ENCODE results near the gene MRPS12. TPM values are rescaled to one million over a fixed set of nuclear protein-coding genes. Genes with fewer than 3 reads are reported as not detected.

The MRPS12 gene
- polyA plus RNA-seq, 4 donors, result 25.4 to 78.2 (median 70.1) TPM

GRCh38 chr19:38912600-38913514 is 17.9 kb upstream of the MRPS12 start:
- FAIRE-seq, result no peak
- Histone ChIP-seq H3K4me3 (ENCODE audit: low read depth in 1 of 3, low read length in 3 of 3) (no peak overlapping the region), H3K4me1 (ENCODE audit: control insufficient read depth in 3 of 3, insufficient read depth in 2 of 3, low read depth in 1 of 3, low read length in 2 of 3) (peaks cover 0 to 4% (median 0%) of the 10 kb centered on the region in 3 donors), H3K27me3 (ENCODE audit: control insufficient read depth in 3 of 3, insufficient read depth in 3 of 3, low read length in 3 of 3) (peaks cover 0 to 21% (median 0%) of the 10 kb centered on the region in 3 donors), H3K36me3 (ENCODE audit: control insufficient read depth in 3 of 3, insufficient read depth in 2 of 3, low read depth in 1 of 3, low read length in 3 of 3) (peaks cover 0 to 50% (median 2%) of the 10 kb centered on the region in 3 donors), H3K27ac (ENCODE audit: low read depth in 1 of 3, low read length in 2 of 3) (no peak overlapping the region), H3K9me3 (ENCODE audit: control insufficient read depth in 2 of 2, insufficient read depth in 1 of 2, low read depth in 1 of 2, low read length in 1 of 2) (no peaks in the 10 kb centered on the region)
- DNase-seq, result no peak
- 73 to 79% (median 76%) methylated on average over 12 of the region's 12 CpGs for WGBS, 3 donors

GRCh38 chr19:38913958-38914357 is 16.8 kb upstream of the MRPS12 start:
- Histone ChIP-seq H3K4me1 (ENCODE audit: control insufficient read depth in 3 of 3, insufficient read depth in 2 of 3, low read depth in 1 of 3, low read length in 2 of 3) (peaks cover 0 to 9% (median 0%) of the 10 kb centered on the region in 3 donors), H3K9me3 (ENCODE audit: control insufficient read depth in 2 of 2, insufficient read depth in 1 of 2, low read depth in 1 of 2, low read length in 1 of 2) (no peaks in the 10 kb centered on the region), H3K36me3 (ENCODE audit: control insufficient read depth in 3 of 3, insufficient read depth in 2 of 3, low read depth in 1 of 3, low read length in 3 of 3) (peaks cover 0 to 51% (median 0%) of the 10 kb centered on the region in 3 donors), H3K27me3 (ENCODE audit: control insufficient read depth in 3 of 3, insufficient read depth in 3 of 3, low read length in 3 of 3) (peaks cover 0 to 21% (median 0%) of the 10 kb centered on the region in 3 donors), H3K4me3 (ENCODE audit: low read depth in 1 of 3, low read length in 3 of 3) (no peak overlapping the region), H3K27ac (ENCODE audit: low read depth in 1 of 3, low read length in 2 of 3) (no peak overlapping the region)
- DNase-seq, result no peak
- WGBS, 3 donors, result 90 to 94% (median 93%) methylated on average over 8 of the region's 8 CpGs
- FAIRE-seq, result no peak

GRCh38 chr19:38915329-38916321 is 15.1 kb upstream of the MRPS12 start:
- Histone ChIP-seq H3K36me3 (ENCODE audit: control insufficient read depth in 3 of 3, insufficient read depth in 2 of 3, low read depth in 1 of 3, low read length in 3 of 3) (peaks cover 0 to 53% (median 2%) of the 10 kb centered on the region in 3 donors), H3K4me1 (ENCODE audit: control insufficient read depth in 3 of 3, insufficient read depth in 2 of 3, low read depth in 1 of 3, low read length in 2 of 3) (peaks cover 0 to 9% (median 0%) of the 10 kb centered on the region in 3 donors), H3K9me3 (ENCODE audit: control insufficient read depth in 2 of 2, insufficient read depth in 1 of 2, low read depth in 1 of 2, low read length in 1 of 2) (no peaks in the 10 kb centered on the region), H3K27me3 (ENCODE audit: control insufficient read depth in 3 of 3, insufficient read depth in 3 of 3, low read length in 3 of 3) (peaks cover 0 to 18% (median 0%) of the 10 kb centered on the region in 3 donors), H3K27ac (ENCODE audit: low read depth in 1 of 3, low read length in 2 of 3) (no peak overlapping the region), H3K4me3 (ENCODE audit: low read depth in 1 of 3, low read length in 3 of 3) (no peak overlapping the region)
- no peak for DNase-seq
- FAIRE-seq, result no peak
- whole genome bisulfite sequencing, 3 donors, result 91 to 94% (median 93%) methylated on average over 32 to 44 of the region's 44 CpGs

- no peak for FAIRE-seq
- 72 to 81% (median 75%) methylated on average over 9 of the region's 9 CpGs for WGBS, 3 donors
Observed at GRCh38 chr19:38917516-38917915, 13.2 kb upstream of the MRPS12 start.

GRCh38 chr19:38917921-38918491 is 12.7 kb upstream of the MRPS12 start:
- Histone ChIP-seq H3K27ac (ENCODE audit: low read depth in 1 of 3, low read length in 2 of 3) (no peak overlapping the region), H3K4me3 (ENCODE audit: low read depth in 1 of 3, low read length in 3 of 3) (no peak overlapping the region), H3K27me3 (ENCODE audit: control insufficient read depth in 3 of 3, insufficient read depth in 3 of 3, low read length in 3 of 3) (no peaks in the 10 kb centered on the region), H3K9me3 (ENCODE audit: control insufficient read depth in 2 of 2, insufficient read depth in 1 of 2, low read depth in 1 of 2, low read length in 1 of 2) (no peaks in the 10 kb centered on the region), H3K4me1 (ENCODE audit: control insufficient read depth in 3 of 3, insufficient read depth in 2 of 3, low read depth in 1 of 3, low read length in 2 of 3) (peaks cover 0 to 9% (median 0%) of the 10 kb centered on the region in 3 donors), H3K36me3 (ENCODE audit: control insufficient read depth in 3 of 3, insufficient read depth in 2 of 3, low read depth in 1 of 3, low read length in 3 of 3) (peaks cover 0 to 69% (median 2%) of the 10 kb centered on the region in 3 donors)
- FAIRE-seq, result no peak
- DNase-seq, result peak; percentile 37 to 61
- WGBS, 3 donors, result 30 to 66% (median 47%) methylated on average over 13 of the region's 13 CpGs

More at GRCh38 chr19:38917516-38917915, 13.2 kb upstream of the MRPS12 start:
- DNase-seq, result no peak
- Histone ChIP-seq H3K27ac (ENCODE audit: low read depth in 1 of 3, low read length in 2 of 3) (no peak overlapping the region), H3K27me3 (ENCODE audit: control insufficient read depth in 3 of 3, insufficient read depth in 3 of 3, low read length in 3 of 3) (peaks cover 0 to 2% (median 0%) of the 10 kb centered on the region in 3 donors), H3K4me3 (ENCODE audit: low read depth in 1 of 3, low read length in 3 of 3) (no peak overlapping the region), H3K9me3 (ENCODE audit: control insufficient read depth in 2 of 2, insufficient read depth in 1 of 2, low read depth in 1 of 2, low read length in 1 of 2) (no peaks in the 10 kb centered on the region), H3K36me3 (ENCODE audit: control insufficient read depth in 3 of 3, insufficient read depth in 2 of 3, low read depth in 1 of 3, low read length in 3 of 3) (peaks cover 0 to 68% (median 2%) of the 10 kb centered on the region in 3 donors), H3K4me1 (ENCODE audit: control insufficient read depth in 3 of 3, insufficient read depth in 2 of 3, low read depth in 1 of 3, low read length in 2 of 3) (peaks cover 0 to 9% (median 0%) of the 10 kb centered on the region in 3 donors)

GRCh38 chr19:38918526-38918925 is 12.2 kb upstream of the MRPS12 start:
- FAIRE-seq (no peak), DNase-seq (no peak)
- 87 to 94% (median 92%) methylated on average over 10 of the region's 10 CpGs for WGBS, 3 donors
- no peak overlapping the region for H3K4me3 ChIP-seq (ENCODE audit: low read depth in 1 of 3, low read length in 3 of 3)
- H3K27me3 ChIP-seq (ENCODE audit: control insufficient read depth in 3 of 3, insufficient read depth in 3 of 3, low read length in 3 of 3), result no peaks in the 10 kb centered on the region
- peaks cover 0 to 71% (median 2%) of the 10 kb centered on the region in 3 donors for H3K36me3 ChIP-seq (ENCODE audit: control insufficient read depth in 3 of 3, insufficient read depth in 2 of 3, low read depth in 1 of 3, low read length in 3 of 3)
- peaks cover 0 to 9% (median 0%) of the 10 kb centered on the region in 3 donors for H3K4me1 ChIP-seq (ENCODE audit: control insufficient read depth in 3 of 3, insufficient read depth in 2 of 3, low read depth in 1 of 3, low read length in 2 of 3)
- no peak overlapping the region for H3K27ac ChIP-seq (ENCODE audit: low read depth in 1 of 3, low read length in 2 of 3)
- no peaks in the 10 kb centered on the region for H3K9me3 ChIP-seq (ENCODE audit: control insufficient read depth in 2 of 2, insufficient read depth in 1 of 2, low read depth in 1 of 2, low read length in 1 of 2)

GRCh38 chr19:38919837-38920601 is 10.7 kb upstream of the MRPS12 start:
- peaks cover 0 to 9% (median 0%) of the 10 kb centered on the region in 3 donors for H3K4me1 ChIP-seq (ENCODE audit: control insufficient read depth in 3 of 3, insufficient read depth in 2 of 3, low read depth in 1 of 3, low read length in 2 of 3)
- WGBS, 3 donors, result 64 to 72% (median 67%) methylated on average over 21 of the region's 21 CpGs
- no peak overlapping the region for H3K4me3 ChIP-seq (ENCODE audit: low read depth in 1 of 3, low read length in 3 of 3)
- H3K9me3 ChIP-seq (ENCODE audit: control insufficient read depth in 2 of 2, insufficient read depth in 1 of 2, low read depth in 1 of 2, low read length in 1 of 2), result no peaks in the 10 kb centered on the region
- H3K27ac ChIP-seq (ENCODE audit: low read depth in 1 of 3, low read length in 2 of 3), result no peak overlapping the region
- no peaks in the 10 kb centered on the region for H3K27me3 ChIP-seq (ENCODE audit: control insufficient read depth in 3 of 3, insufficient read depth in 3 of 3, low read length in 3 of 3)
- peaks cover 0 to 79% (median 2%) of the 10 kb centered on the region in 3 donors for H3K36me3 ChIP-seq (ENCODE audit: control insufficient read depth in 3 of 3, insufficient read depth in 2 of 3, low read depth in 1 of 3, low read length in 3 of 3)
- DNase-seq (no peak), FAIRE-seq (no peak)

All from small intestine (tissue), 7 donors.